LNCAP (cell line): ENCODE data around the gene EDIL3.

ENCODE experiments used
- CTCF ChIP-seq: fragments of 450-650 bp; IDR thresholded peaks from 2 replicates; pipeline ENCODE4 v1.5.1; 2017; ENCODE audit warnings: mild to moderate bottlenecking

Gene EDIL3

GRCh38 chr5:84092738-84093137 is 291.9 kb downstream of the EDIL3 start:
- no peak for TF ChIP-seq CTCF

- no peak for TF ChIP-seq CTCF
Measured at GRCh38 chr5:84091127-84091799, 293.4 kb downstream of the EDIL3 start.

- TF ChIP-seq CTCF, result peak; percentile 39
Measured at GRCh38 chr5:84088996-84089395, 295.7 kb downstream of the EDIL3 start.

- TF ChIP-seq CTCF, result no peak
Measured at GRCh38 chr5:84086511-84086910, 298.2 kb downstream of the EDIL3 start.

GRCh38 chr5:84085387-84086041 is 299.2 kb downstream of the EDIL3 start:
- no peak for TF ChIP-seq CTCF

- no peak for TF ChIP-seq CTCF
Measured at GRCh38 chr5:84080908-84081307, 303.8 kb downstream of the EDIL3 start.

GRCh38 chr5:84072339-84072738 is 312.3 kb downstream of the EDIL3 start:
- no peak for TF ChIP-seq CTCF
